Endothelial cell of umbilical vein (primary cell): ENCODE measurements around the gene NELL2. TPM values are rescaled to one million over a fixed set of nuclear protein-coding genes. Genes with fewer than 3 reads are reported as not detected.
"Not testable (repeated sequence)": the region's sequence is repeated elsewhere in the genome, so short reads cannot be mapped to it uniquely, and the experiment has no call there.

Experiments used
- BruUV-seq: library from RNA; stranded (reverse); fragments of 400-500 nt; replicated peaks from 2 replicates; lab custom pipeline; 2021; lab: Mats Ljungman, UMichigan
- CTCF ChIA-PET: fragments of 300-600, 350-600 bp; sonication (Branson Sonifier 250); formaldehyde crosslinking; loops from one replicate; lab custom pipeline; 2021; ENCODE audit warnings: antibody characterized with exemption, inconsistent platforms; lab: Charles Lee
- POLR2A ChIA-PET: fragments of 300-600, 350-600 bp; sonication (Branson Sonifier 250); formaldehyde crosslinking; loops from one replicate; lab custom pipeline; 2021; ENCODE audit warnings: antibody characterized with exemption, inconsistent platforms; lab: Charles Lee
- DNase-seq: peaks from one replicate; pipeline ENCODE4 v3.0.0-alpha.2; 2011; ENCODE audit warnings: low read depth, low spot score
- FAIRE-seq: peaks from 2 replicates; lab custom pipeline; 2011; peaks lifted over from hg19 to GRCh38; lab: Jason Lieb, UNC
- H2AFZ ChIP-seq: 2 replicates; pipeline ENCODE4 v1.6.0; 2012; ENCODE audit warnings: low read depth, low read length, control low read depth, inconsistent platforms
- H3K27ac ChIP-seq: 2 replicates; pipeline ENCODE4 v1.5.1; 2011; ENCODE audit warnings: low read depth, mild to moderate bottlenecking, control low read depth, low read length, moderate library complexity; ENCODE audit not compliant: insufficient read depth
- H3K27me3 ChIP-seq, 2 experiments: 2 replicates each; pipeline versions ENCODE4 v1.6.0 to v1.6.1; 2011; ENCODE audit warnings: low read length in 2 of 2, mixed read lengths in 1 of 2; ENCODE audit not compliant: control insufficient read depth in 2 of 2, insufficient read depth in 2 of 2
- H3K36me3 ChIP-seq, 2 experiments: 2 replicates in 1 of 2; 3 replicates in 1 of 2; pipeline ENCODE4 v1.5.1; 2011; ENCODE audit warnings: low read length in 2 of 2, mild to moderate bottlenecking in 1 of 2, moderate library complexity in 1 of 2; ENCODE audit not compliant: control insufficient read depth in 2 of 2, insufficient read depth in 2 of 2; ENCODE audit errors: extremely low read depth in 1 of 2
- H3K4me1 ChIP-seq: 3 replicates; pipeline ENCODE4 v1.5.1; 2011; ENCODE audit warnings: mild to moderate bottlenecking, low read length; ENCODE audit not compliant: control insufficient read depth, insufficient read depth; ENCODE audit errors: extremely low read depth
- H3K4me2 ChIP-seq: 2 replicates; pipeline ENCODE4 v1.6.1; 2011; ENCODE audit warnings: low read length, control low read depth, mixed read lengths; ENCODE audit not compliant: insufficient read depth
- H3K4me3 ChIP-seq, 3 experiments: fragments of 200-600 bp in 1 of 3; sonication (generic), shearing (Covaris generic) in 1 of 3; replicated peaks in 1 of 3; 2 replicates each; pipeline ENCODE4 v1.5.1; 2011 to 2016; ENCODE audit warnings: control low read depth in 3 of 3, low read length in 3 of 3, mild to moderate bottlenecking in 2 of 3, inconsistent platforms in 1 of 3, low read depth in 1 of 3, moderate library complexity in 1 of 3; ENCODE audit not compliant: insufficient read depth in 1 of 3
- H3K79me2 ChIP-seq: 2 replicates; pipeline ENCODE4 v1.6.0; 2012; ENCODE audit warnings: low read length, inconsistent platforms; ENCODE audit not compliant: control insufficient read depth, insufficient read depth
- H3K9ac ChIP-seq: replicated peaks from 2 replicates; pipeline ENCODE3; 2011; ENCODE audit warnings: low read length, control low read depth; ENCODE audit not compliant: insufficient read depth; ENCODE audit errors: extremely low read depth
- H3K9me1 ChIP-seq: replicated peaks from 3 replicates; pipeline ENCODE4 v1.6.0; 2011; ENCODE audit warnings: mild to moderate bottlenecking, low read length; ENCODE audit not compliant: control insufficient read depth, insufficient read depth; ENCODE audit errors: extremely low read depth
- H3K9me3 ChIP-seq: replicated peaks from 2 replicates; pipeline ENCODE4 v1.5.1; 2012; ENCODE audit warnings: low read length, inconsistent platforms; ENCODE audit not compliant: control insufficient read depth, insufficient read depth
- H4K20me1 ChIP-seq: replicated peaks from 2 replicates; pipeline ENCODE3; 2011; ENCODE audit warnings: mild to moderate bottlenecking, low read length; ENCODE audit not compliant: control insufficient read depth, insufficient read depth; ENCODE audit errors: extremely low read depth
- EZH2 ChIP-seq: IDR thresholded peaks from 2 replicates; pipeline ENCODE4 v1.6.1; 2012; ENCODE audit warnings: borderline replicate concordance, low read depth, mild to moderate bottlenecking, moderate library complexity, low read length, inconsistent platforms; ENCODE audit not compliant: severe bottlenecking
- FOS ChIP-seq: IDR thresholded peaks from 2 replicates; pipeline ENCODE4 v1.6.1; 2011; ENCODE audit warnings: mild to moderate bottlenecking, low read length, moderate library complexity, borderline replicate concordance; ENCODE audit not compliant: insufficient read depth
- GATA2 ChIP-seq: IDR thresholded peaks from 2 replicates; pipeline ENCODE4 v1.7.0; 2011; ENCODE audit warnings: low read depth, mild to moderate bottlenecking, moderate library complexity, mixed read lengths, low read length; ENCODE audit not compliant: insufficient read length, insufficient read depth
- JUN ChIP-seq: IDR thresholded peaks from 2 replicates; pipeline ENCODE4 v1.6.1; 2011; ENCODE audit warnings: borderline replicate concordance, low read depth; ENCODE audit not compliant: insufficient read length, insufficient read depth
- MAX ChIP-seq: IDR thresholded peaks from 2 replicates; pipeline ENCODE4 v1.6.1; 2011; ENCODE audit not compliant: insufficient read depth, insufficient read length
- MYC ChIP-seq: IDR thresholded peaks from one replicate; pipeline ENCODE4 v1.6.1; 2011; ENCODE audit warnings: mild to moderate bottlenecking, low read depth, low read length
- POLR2A ChIP-seq: IDR thresholded peaks from 2 replicates; pipeline ENCODE4 v1.6.1; 2012; ENCODE audit warnings: low read depth, mild to moderate bottlenecking, control low read depth, low read length
- POLR2AphosphoS5 ChIP-seq: IDR thresholded peaks from 2 replicates; pipeline ENCODE4 v1.6.1; 2012; ENCODE audit warnings: low read depth, mild to moderate bottlenecking, control low read depth, low read length, moderate library complexity; ENCODE audit not compliant: insufficient read depth
- dilution Hi-C: fragments of 300-500 bp; cut with MboI; formaldehyde crosslinking; loops from one replicate; pipeline ENCODE4 v1.15.0; 2019; ENCODE audit warnings: low sequenced_read_pairs; ENCODE audit not compliant: extremely low pct_ligation_motif_present
- intact Hi-C: fragments of 100-400 bp; cut with micrococcal nuclease; formaldehyde crosslinking; loops from one replicate; pipeline ENCODE4 v1.10.0; 2022
- polyA plus RNA-seq, 4 experiments: library from polyadenylated mRNA; depleted of rRNA in 3 of 4; stranded (reverse) in 3 of 4; unstranded in 1 of 4; fragments of >200 nt; gene quantifications; 2 replicates each; pipeline versions ENCODE4 v1.2.1 to v1.2.3, GENCODE V29; 2011 to 2012; ENCODE audit warnings: missing spikeins in 1 of 4
- total RNA-seq: library from RNA; stranded (reverse); gene quantifications from 2 replicates; pipeline ENCODE4 v1.2.3, GENCODE V29; 2021
- TF ChIP-seq, protein P1 (sequence below), 2 donors: IDR thresholded peaks; 1 replicate in 1 of 2; 2 replicates in 1 of 2; pipeline ENCODE4 v1.5.1; 2011; ENCODE audit warnings: low read length in 2 of 2, mild to moderate bottlenecking in 2 of 2, moderate library complexity in 2 of 2, control low read depth in 1 of 2, inconsistent platforms in 1 of 2, low read depth in 1 of 2; ENCODE audit not compliant: insufficient read depth in 1 of 2; ENCODE audit errors: extremely low read depth in 1 of 2

NELL2 gene
- total and polyA plus RNA-seq, 2 donors (not counting 3 experiments of a cell fraction or from before 2014, with no cell fraction given), result 0.11 to 0.49 TPM

DNA sequence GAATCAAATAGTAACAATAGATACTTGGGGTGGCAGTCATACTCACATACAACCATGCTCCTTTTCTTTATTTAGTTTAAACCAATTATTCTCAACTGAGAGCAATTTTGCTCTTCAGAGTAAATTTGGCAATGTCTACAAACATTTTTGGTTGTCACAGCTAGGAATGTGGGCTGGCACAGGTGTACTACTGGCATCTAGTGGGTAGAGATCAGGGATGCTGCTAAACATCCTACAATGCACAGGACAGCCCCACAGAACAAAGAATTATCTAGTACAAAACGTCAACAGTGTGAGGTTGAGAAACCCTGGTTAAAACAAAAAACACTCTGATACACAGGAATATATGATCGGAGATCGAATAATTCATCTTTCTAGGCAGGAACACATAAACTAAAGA is 186.5 kb downstream of the NELL2 start:
- BruUV-seq, result no TSS peak
- H3K27ac ChIP-seq, result no peak overlapping the region
- ChIA-PET POLR2A (no interaction called here), CTCF (no interaction called here)
- no peaks in the 10 kb centered on the region for H3K9me3 ChIP-seq
- no peaks in the 10 kb centered on the region for H3K4me1 ChIP-seq
- FAIRE-seq, result no peak
- intact Hi-C loops, result no loop called here
- H3K36me3 ChIP-seq, result no peaks in the 10 kb centered on the region
- no peak overlapping the region for H3K4me2 ChIP-seq
- H3K27me3 ChIP-seq, result no peaks in the 10 kb centered on the region
- H3K9me1 ChIP-seq, result no peaks in the 10 kb centered on the region
- TF ChIP-seq, protein P1, sequence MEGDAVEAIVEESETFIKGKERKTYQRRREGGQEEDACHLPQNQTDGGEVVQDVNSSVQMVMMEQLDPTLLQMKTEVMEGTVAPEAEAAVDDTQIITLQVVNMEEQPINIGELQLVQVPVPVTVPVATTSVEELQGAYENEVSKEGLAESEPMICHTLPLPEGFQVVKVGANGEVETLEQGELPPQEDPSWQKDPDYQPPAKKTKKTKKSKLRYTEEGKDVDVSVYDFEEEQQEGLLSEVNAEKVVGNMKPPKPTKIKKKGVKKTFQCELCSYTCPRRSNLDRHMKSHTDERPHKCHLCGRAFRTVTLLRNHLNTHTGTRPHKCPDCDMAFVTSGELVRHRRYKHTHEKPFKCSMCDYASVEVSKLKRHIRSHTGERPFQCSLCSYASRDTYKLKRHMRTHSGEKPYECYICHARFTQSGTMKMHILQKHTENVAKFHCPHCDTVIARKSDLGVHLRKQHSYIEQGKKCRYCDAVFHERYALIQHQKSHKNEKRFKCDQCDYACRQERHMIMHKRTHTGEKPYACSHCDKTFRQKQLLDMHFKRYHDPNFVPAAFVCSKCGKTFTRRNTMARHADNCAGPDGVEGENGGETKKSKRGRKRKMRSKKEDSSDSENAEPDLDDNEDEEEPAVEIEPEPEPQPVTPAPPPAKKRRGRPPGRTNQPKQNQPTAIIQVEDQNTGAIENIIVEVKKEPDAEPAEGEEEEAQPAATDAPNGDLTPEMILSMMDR (IDR thresholded peaks at IDR 0.05; ENCODE audit: extremely low read depth in 1 of 2, insufficient read depth in 1 of 2, low read depth in 1 of 2, low read length in 2 of 2), result no peak
- no peak for TF ChIP-seq EZH2
- no peak for TF ChIP-seq JUN
- no peak for TF ChIP-seq FOS
- no peak for TF ChIP-seq POLR2AphosphoS5
- TF ChIP-seq GATA2, result no peak
- no peak for TF ChIP-seq MAX
- TF ChIP-seq POLR2A, result no peak
- no peak for TF ChIP-seq MYC
- no peak for DNase-seq
- H3K4me3 ChIP-seq, result no peak overlapping the region
- no peaks in the 10 kb centered on the region for H4K20me1 ChIP-seq
- H2AFZ ChIP-seq, result no peak overlapping the region
- H3K79me2 ChIP-seq, result no peaks in the 10 kb centered on the region
- no peak overlapping the region for H3K9ac ChIP-seq
- dilution Hi-C loops, result no loop called here

GRCh38 chr12:44686821-44687432 is 189.2 kb downstream of the NELL2 start:
- H3K9me1 ChIP-seq, H3K36me3 ChIP-seq, FAIRE-seq, dilution Hi-C loops, H4K20me1 ChIP-seq, H3K9ac ChIP-seq, BruUV-seq, CTCF ChIA-PET, H3K9me3 ChIP-seq, H3K79me2 ChIP-seq, intact Hi-C loops, DNase-seq, H3K27me3 ChIP-seq, H3K4me1 ChIP-seq, H3K4me3 ChIP-seq, H3K27ac ChIP-seq, H3K4me2 ChIP-seq, POLR2A ChIA-PET, H2AFZ ChIP-seq: not testable (repeated sequence)
